Ishikawa (cell line): ENCODE measurements around the gene TNFAIP2.

Experiments
- CEBPB ChIP-seq: IDR thresholded peaks from 2 replicates; pipeline ENCODE4 v1.6.1; 2012
- CREB1 ChIP-seq: IDR thresholded peaks from 2 replicates; pipeline ENCODE4 v1.6.1; 2012; ENCODE audit warnings: low read depth
- EGR1 ChIP-seq: IDR thresholded peaks from 2 replicates; pipeline ENCODE4 v1.6.1; 2012
- EP300 ChIP-seq: IDR thresholded peaks from 2 replicates; pipeline ENCODE4 v1.6.1; 2012; ENCODE audit warnings: borderline replicate concordance
- FOXM1 ChIP-seq: IDR thresholded peaks from 2 replicates; pipeline ENCODE4 v1.6.1; 2012; ENCODE audit warnings: low read depth, borderline replicate concordance
- NFIC ChIP-seq: IDR thresholded peaks from 2 replicates; pipeline ENCODE4 v1.6.1; 2012
- RAD21 ChIP-seq: IDR thresholded peaks from 2 replicates; pipeline ENCODE4 v1.6.1; 2012; ENCODE audit warnings: low read depth
- TAF1 ChIP-seq: IDR thresholded peaks from 2 replicates; pipeline ENCODE4 v1.6.1; 2012; ENCODE audit warnings: low read depth, mild to moderate bottlenecking
- TCF12 ChIP-seq: IDR thresholded peaks from 2 replicates; pipeline ENCODE4 v1.6.1; 2012; ENCODE audit warnings: low read depth
- TEAD4 ChIP-seq: IDR thresholded peaks from 2 replicates; pipeline ENCODE4 v1.6.1; 2012
- YY1 ChIP-seq: IDR thresholded peaks from 2 replicates; pipeline ENCODE4 v1.6.1; 2012; ENCODE audit warnings: low read depth
- ZBTB7A ChIP-seq: IDR thresholded peaks from 2 replicates; pipeline ENCODE4 v1.6.1; 2012; ENCODE audit warnings: low read depth
- TF ChIP-seq, protein P1 (sequence below): IDR thresholded peaks from 2 replicates; pipeline ENCODE4 v1.6.1; 2012; ENCODE audit warnings: low read depth, mild to moderate bottlenecking
- TF ChIP-seq, protein P2 (sequence below): IDR thresholded peaks from 2 replicates; pipeline ENCODE4 v1.6.1; 2012
- TF ChIP-seq, protein P3 (sequence below): IDR thresholded peaks from 2 replicates; pipeline ENCODE4 v1.6.1; 2012

The TNFAIP2 gene

DNA sequence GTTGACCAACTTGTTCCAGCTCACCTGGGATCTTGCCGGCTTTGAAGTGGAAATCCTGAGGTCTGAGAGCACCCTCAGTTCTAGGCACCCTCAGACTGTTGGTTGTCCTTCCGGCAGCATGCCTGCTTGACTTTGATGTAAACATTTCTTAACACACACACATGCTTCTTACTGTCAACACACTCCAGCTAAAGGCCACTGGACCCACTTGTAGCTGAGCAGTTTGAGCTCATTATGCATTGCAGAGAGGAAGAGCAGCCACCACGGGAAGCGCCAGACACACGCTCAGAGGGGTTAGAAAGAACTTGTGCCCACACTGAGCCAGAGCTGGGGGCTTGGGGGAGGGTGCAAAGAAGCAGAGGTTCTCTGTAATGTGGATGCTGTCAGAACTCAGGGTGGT is 55.8 kb downstream of the TNFAIP2 start:
- no peak for TF ChIP-seq RAD21
- TF ChIP-seq NFIC: no peak
- TF ChIP-seq, protein P1, sequence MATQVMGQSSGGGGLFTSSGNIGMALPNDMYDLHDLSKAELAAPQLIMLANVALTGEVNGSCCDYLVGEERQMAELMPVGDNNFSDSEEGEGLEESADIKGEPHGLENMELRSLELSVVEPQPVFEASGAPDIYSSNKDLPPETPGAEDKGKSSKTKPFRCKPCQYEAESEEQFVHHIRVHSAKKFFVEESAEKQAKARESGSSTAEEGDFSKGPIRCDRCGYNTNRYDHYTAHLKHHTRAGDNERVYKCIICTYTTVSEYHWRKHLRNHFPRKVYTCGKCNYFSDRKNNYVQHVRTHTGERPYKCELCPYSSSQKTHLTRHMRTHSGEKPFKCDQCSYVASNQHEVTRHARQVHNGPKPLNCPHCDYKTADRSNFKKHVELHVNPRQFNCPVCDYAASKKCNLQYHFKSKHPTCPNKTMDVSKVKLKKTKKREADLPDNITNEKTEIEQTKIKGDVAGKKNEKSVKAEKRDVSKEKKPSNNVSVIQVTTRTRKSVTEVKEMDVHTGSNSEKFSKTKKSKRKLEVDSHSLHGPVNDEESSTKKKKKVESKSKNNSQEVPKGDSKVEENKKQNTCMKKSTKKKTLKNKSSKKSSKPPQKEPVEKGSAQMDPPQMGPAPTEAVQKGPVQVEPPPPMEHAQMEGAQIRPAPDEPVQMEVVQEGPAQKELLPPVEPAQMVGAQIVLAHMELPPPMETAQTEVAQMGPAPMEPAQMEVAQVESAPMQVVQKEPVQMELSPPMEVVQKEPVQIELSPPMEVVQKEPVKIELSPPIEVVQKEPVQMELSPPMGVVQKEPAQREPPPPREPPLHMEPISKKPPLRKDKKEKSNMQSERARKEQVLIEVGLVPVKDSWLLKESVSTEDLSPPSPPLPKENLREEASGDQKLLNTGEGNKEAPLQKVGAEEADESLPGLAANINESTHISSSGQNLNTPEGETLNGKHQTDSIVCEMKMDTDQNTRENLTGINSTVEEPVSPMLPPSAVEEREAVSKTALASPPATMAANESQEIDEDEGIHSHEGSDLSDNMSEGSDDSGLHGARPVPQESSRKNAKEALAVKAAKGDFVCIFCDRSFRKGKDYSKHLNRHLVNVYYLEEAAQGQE: no peak

DNA sequence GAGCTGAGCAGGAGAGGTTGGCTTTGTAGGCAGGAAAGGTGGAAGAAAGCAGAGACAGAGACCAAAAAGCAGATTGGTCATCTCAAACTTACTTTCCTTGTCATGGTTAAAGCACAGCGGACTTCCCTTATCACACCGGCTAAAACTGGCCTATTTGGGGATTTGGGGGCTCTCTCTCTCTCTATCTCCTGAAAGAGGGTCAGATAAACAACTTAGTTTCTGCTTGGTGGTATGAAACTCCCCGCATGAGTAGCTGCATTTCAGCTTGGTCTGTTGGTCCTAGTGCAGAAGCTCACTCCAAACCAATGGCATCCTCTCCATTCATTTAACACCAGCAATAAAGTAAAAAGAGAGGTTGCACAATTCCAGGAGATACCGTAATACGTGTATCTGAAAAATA is 57.1 kb downstream of the TNFAIP2 start:
- TF ChIP-seq, protein P2, sequence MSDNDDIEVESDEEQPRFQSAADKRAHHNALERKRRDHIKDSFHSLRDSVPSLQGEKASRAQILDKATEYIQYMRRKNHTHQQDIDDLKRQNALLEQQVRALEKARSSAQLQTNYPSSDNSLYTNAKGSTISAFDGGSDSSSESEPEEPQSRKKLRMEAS: no peak

DNA sequence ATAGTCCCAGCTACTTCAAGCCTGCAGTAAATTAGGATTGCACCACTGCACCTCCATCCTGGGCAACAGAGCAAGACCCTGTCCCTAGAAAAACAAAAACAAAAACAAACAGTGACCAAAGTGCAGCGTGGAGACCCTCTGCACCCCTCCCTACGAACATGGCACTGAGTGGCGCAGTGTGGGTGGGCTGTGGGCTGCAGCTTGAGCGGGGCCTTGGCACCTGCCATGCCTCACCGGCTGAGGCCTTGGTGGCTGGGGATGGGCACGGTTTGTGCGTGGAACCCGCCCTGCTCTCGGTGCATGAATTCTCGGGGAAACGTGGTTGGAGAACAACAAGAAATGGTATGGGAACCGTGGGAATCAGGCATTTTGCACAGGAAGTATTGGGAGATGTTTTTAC is 60.8 kb downstream of the TNFAIP2 start:
- TF ChIP-seq YY1 (no peak), RAD21 (no peak), FOXM1 (no peak), CEBPB (no peak), TAF1 (no peak), TEAD4 (no peak)

DNA sequence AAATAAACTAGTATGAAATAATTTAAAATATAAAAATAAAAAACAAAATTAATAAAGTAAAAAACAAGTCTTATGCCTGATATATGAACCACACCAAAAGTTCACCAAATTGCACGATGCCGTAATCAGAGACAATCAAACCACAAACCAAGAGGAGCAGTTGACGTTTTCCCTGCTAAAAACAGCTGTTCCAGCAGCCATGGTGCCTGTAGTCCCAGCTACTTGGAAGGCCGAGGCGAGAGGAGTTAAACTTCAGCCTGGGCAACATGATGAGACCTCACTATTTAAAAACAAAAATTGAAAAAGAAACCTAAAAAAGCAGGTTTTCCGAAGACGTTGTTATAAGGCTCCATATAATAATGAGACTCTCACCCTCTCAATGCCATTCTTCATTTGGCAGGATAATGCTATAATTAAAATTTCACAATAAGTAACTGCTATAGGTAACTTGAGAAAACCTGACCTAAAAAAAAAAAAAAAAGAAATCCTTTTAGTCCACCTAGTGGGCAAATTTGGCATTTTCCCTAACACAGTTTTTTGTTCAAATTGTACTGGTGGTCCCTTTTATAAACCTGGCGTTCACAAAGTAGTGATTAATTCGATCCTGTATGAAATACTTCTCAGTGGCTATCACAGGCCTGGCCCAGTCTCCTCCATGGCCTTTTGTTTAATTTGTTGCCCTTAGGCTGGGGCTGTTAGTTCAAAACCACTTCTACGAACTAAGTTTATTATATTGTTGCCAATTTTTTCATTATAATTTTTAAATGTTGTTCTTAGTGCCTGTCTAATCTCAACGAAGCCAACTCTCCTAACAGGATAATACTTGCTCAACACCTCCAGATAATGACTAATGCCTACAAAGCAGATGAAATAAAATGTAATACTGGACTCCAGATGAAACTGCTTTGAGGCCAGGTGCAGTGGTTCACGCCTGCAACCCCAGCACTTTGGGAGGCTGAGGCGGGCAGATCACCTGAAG is 62.1 kb downstream of the TNFAIP2 start:
- TF ChIP-seq ZBTB7A (no peak), FOXM1 (no peak), CEBPB (peak; percentile 73), EGR1 (no peak), EP300 (no peak), NFIC (no peak; the same call in 1 of the 2 replicates), TEAD4 (no peak), TCF12 (no peak), RAD21 (peak; percentile 57), YY1 (no peak), CREB1 (no peak), TAF1 (no peak)
- TF ChIP-seq, protein P2: 0 out of 2 replicates have a peak, but pooled peaks have one; percentile 2
- TF ChIP-seq, protein P1: no peak
- TF ChIP-seq, protein P3, sequence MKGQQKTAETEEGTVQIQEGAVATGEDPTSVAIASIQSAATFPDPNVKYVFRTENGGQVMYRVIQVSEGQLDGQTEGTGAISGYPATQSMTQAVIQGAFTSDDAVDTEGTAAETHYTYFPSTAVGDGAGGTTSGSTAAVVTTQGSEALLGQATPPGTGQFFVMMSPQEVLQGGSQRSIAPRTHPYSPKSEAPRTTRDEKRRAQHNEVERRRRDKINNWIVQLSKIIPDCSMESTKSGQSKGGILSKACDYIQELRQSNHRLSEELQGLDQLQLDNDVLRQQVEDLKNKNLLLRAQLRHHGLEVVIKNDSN: no peak

DNA sequence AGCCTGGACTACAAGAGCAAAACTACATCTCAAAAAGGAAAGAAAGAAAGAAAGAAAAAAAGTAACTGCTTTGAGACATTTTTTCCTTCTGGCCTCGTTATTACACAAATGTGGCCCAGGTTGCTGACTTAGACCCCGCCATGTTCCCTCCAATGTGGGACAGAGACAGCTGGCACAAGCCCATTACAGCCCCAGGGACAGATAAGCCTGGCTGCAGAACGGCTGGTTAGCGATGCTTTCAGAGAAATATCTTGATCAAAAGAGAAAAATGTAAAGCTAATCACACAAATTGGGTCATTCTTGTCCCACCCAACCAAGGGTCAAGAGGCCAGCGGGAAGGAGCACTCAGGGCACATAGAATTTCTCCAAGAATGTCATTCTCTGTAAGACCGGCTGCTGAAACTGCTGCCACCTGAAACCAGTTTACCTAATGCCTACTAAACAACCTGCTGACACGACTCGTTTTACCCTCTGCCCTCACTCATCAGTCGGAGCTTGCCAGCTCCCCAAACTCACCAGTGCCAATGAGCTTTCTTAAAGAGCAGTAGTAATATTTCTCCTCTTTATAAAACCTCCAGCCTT is 63.1 kb downstream of the TNFAIP2 start:
- TF ChIP-seq CREB1: no peak
- TF ChIP-seq ZBTB7A: no peak
- TF ChIP-seq, protein P1: no peak
- no peak for TF ChIP-seq TCF12
- no peak for TF ChIP-seq FOXM1
- no peak for TF ChIP-seq CEBPB
- TF ChIP-seq, protein P2: no peak
- no peak for TF ChIP-seq NFIC
- no peak for TF ChIP-seq TAF1
- no peak for TF ChIP-seq YY1
- TF ChIP-seq TEAD4: no peak; the same call in 1 of the 2 replicates
- TF ChIP-seq, protein P3: no peak
- no peak for TF ChIP-seq RAD21
